HUES48 (cell line): Measurements from ENCODE around the gene CLMN.

Experiments
- H3K27ac ChIP-seq: one replicate; pipeline ENCODE4 v1.7.0; 2013; ENCODE audit warnings: low read depth, low read length, inconsistent platforms
- H3K27me3 ChIP-seq: 2 replicates; pipeline ENCODE4 v1.6.1; 2013; ENCODE audit warnings: mild to moderate bottlenecking, low read length; ENCODE audit not compliant: control insufficient read depth, insufficient read depth
- H3K36me3 ChIP-seq: 2 replicates; pipeline ENCODE4 v1.6.1; 2013; ENCODE audit warnings: low read length; ENCODE audit not compliant: control insufficient read depth, insufficient read depth
- H3K4me1 ChIP-seq: 2 replicates; pipeline ENCODE4 v1.6.1; 2013; ENCODE audit warnings: mild to moderate bottlenecking, low read length; ENCODE audit not compliant: control insufficient read depth, insufficient read depth
- H3K4me3 ChIP-seq: 2 replicates; pipeline ENCODE4 v1.5.1; 2013; ENCODE audit warnings: mild to moderate bottlenecking, low read depth, low read length
- H3K9ac ChIP-seq: 2 replicates; pipeline ENCODE4 v1.6.1; 2013; ENCODE audit warnings: mild to moderate bottlenecking, low read depth, low read length, moderate library complexity
- H3K9me3 ChIP-seq: 2 replicates; pipeline ENCODE4 v1.6.1; 2013; ENCODE audit warnings: low read length; ENCODE audit not compliant: control insufficient read depth, insufficient read depth

CLMN gene

GRCh38 chr14:95268350-95268749 lies 51.4 kb downstream of the CLMN start:
- Histone ChIP-seq H3K27me3 (no peaks in the 10 kb centered on the region), H3K4me3 (no peak overlapping the region), H3K9me3 (no peaks in the 10 kb centered on the region), H3K4me1 (peaks cover 6% of the 10 kb centered on the region; the same call in 1 of the 2 replicates), H3K9ac (no peak overlapping the region), H3K36me3 (no peaks in the 10 kb centered on the region), H3K27ac (no peak overlapping the region)

DNA sequence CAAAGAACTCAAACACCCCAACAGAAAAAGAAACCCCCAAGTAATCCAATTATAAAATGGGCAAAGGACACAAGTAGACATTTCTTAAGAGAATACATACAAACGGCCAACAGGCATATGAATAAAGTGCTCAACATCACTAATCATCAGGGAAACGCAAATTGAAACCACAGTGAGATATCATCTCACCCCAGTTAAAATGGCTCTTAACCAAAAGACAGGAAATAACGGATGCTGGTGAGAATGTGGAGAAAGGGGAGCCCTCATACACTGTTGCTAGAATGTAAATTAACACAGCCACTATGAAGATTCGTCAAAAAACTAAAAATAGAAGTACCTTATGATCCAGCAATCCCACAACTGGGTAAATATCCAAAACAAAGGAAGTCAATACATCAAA lies 52.4 kb downstream of the CLMN start:
- no peak overlapping the region for H3K4me3 ChIP-seq
- H3K9me3 ChIP-seq, result no peaks in the 10 kb centered on the region
- no peaks in the 10 kb centered on the region for H3K4me1 ChIP-seq
- no peak overlapping the region for H3K9ac ChIP-seq
- H3K27me3 ChIP-seq, result no peaks in the 10 kb centered on the region
- no peak overlapping the region for H3K27ac ChIP-seq
- no peaks in the 10 kb centered on the region for H3K36me3 ChIP-seq

GRCh38 chr14:95265106-95266094 lies 54.3 kb downstream of the CLMN start:
- Histone ChIP-seq H3K27ac (peak overlapping the region; percentile 52), H3K27me3 (no peaks in the 10 kb centered on the region), H3K4me3 (no peak overlapping the region), H3K4me1 (no peaks in the 10 kb centered on the region), H3K9ac (no peak overlapping the region), H3K9me3 (no peaks in the 10 kb centered on the region), H3K36me3 (no peaks in the 10 kb centered on the region)

GRCh38 chr14:95264271-95264973 lies 55.3 kb downstream of the CLMN start:
- no peaks in the 10 kb centered on the region for H3K27me3 ChIP-seq
- 0 out of 2 replicates have a peak, but pooled peaks cover 4% of the 10 kb centered on the region for H3K4me1 ChIP-seq
- no peaks in the 10 kb centered on the region for H3K9me3 ChIP-seq
- no peak overlapping the region for H3K27ac ChIP-seq
- no peak overlapping the region for H3K9ac ChIP-seq
- H3K4me3 ChIP-seq, result no peak overlapping the region
- H3K36me3 ChIP-seq, result no peaks in the 10 kb centered on the region

- H3K27me3 ChIP-seq, result no peaks in the 10 kb centered on the region
Observed at GRCh38 chr14:95263527-95264231, 56.0 kb downstream of the CLMN start.

DNA sequence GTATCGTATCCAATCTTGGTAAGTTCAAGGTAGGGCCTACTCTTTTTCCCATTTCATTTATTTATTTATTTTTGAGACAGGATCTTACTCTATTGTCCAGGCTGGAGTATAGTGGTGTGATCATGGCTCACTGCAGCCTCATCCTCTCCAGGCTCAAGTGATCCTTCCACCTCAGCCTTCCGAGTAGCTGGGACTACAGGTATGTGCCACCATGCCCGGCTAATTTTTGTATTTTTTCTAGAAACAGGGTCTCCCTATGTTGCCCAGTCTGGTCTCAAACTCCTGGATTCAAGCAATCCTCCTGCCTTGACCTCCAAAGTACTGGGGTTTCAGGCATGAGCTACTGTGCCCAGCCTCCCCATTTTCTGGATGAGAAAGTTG lies 57.2 kb downstream of the CLMN start:
- Histone ChIP-seq H3K27ac (no peak overlapping the region), H3K4me3 (no peak overlapping the region), H3K36me3 (no peaks in the 10 kb centered on the region), H3K9me3 (no peaks in the 10 kb centered on the region), H3K27me3 (no peaks in the 10 kb centered on the region), H3K4me1 (peaks cover 6% of the 10 kb centered on the region; the same call in 1 of the 2 replicates), H3K9ac (no peak overlapping the region)

More at GRCh38 chr14:95263527-95264231, 56.0 kb downstream of the CLMN start:
- H3K36me3 ChIP-seq, result no peaks in the 10 kb centered on the region
- 0 out of 2 replicates have a peak, but pooled peaks cover 4% of the 10 kb centered on the region for H3K4me1 ChIP-seq
- no peaks in the 10 kb centered on the region for H3K9me3 ChIP-seq
- no peak overlapping the region for H3K4me3 ChIP-seq
- no peak overlapping the region for H3K9ac ChIP-seq
- no peak overlapping the region for H3K27ac ChIP-seq

DNA sequence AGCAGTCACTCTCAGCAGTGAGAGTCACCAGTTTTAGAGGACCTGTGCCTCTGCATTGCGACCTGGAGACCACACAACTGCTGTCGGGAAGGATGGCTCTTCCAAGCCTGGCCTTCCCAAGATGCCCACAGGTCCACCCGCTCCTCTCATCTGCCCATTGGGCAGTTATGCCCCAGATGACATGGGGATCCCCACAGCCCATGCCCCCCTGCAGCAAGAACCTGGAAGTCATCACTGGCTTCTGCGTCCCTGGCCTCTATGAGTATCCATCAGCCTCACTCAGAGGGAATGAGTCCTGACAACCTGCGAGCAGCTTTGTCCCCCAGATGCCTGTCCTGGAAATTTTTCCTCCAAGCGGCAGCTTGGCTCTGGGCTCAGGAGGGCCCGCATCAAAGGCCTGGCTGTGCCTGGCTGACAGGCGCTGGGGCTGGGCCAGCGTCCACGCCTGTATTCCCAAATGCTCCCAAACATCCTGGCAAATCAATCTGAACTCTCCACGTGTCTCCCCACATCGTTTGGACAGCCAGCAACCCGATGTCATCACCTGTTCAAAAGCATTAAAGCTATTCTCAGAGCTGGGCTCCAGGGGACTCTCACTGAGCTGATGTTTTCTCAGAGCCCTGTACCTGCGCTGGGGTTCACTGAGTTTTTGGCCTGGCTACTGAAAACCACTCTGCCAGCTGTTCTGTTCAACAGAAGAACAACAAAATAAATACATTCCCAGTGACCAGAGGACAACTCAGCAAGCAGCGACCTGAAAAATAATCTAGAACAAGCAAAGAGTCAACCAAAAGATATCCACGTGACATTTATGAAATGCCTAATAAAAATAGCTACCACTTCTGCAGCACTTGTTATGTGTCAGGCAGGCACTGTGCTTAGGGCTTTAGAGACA lies 57.8 kb downstream of the CLMN start:
- H3K9ac ChIP-seq, result no peak overlapping the region
- H3K4me3 ChIP-seq, result no peak overlapping the region
- H3K4me1 ChIP-seq, result peaks cover 12% of the 10 kb centered on the region; the same call in 1 of the 2 replicates

DNA sequence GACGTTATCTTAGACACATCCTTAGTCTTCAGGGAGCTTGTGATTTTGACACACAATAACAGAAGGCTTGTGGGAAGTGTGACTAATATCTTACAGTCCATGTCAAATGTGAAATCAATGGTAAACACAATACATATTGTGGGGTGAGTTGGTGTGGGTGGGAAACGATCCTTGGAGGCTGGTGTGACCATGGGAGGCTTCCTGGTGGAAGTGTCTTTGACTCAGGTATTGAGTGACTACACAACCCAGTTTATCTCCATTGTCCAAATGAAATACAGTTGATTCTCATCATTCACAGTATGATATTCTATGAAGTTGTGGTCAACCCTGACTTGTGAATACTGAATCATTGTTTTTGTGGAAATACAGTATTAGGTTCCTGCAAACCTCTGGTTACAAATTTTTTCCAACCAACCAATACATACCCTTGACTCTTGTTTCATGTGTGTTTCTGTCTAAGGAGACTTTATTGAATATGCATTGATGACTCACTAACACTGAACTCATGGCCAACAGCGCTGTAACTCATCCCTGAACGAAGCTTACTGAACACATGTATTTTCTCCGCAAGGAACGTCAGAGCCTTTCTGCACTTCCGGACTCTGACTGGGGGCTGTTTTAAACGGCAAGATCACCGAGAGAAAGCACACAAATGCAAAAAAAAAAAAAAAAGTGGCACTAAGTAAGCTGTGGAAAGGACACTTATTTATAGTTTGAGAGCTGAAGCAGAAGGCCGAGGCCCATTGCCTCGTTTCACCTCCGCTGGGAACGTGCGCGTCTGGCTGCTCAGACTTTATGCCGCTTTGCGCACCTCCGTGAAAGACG lies 59.0 kb downstream of the CLMN start:
- Histone ChIP-seq H3K36me3 (no peaks in the 10 kb centered on the region), H3K27me3 (no peaks in the 10 kb centered on the region), H3K9ac (no peak overlapping the region), H3K4me3 (no peak overlapping the region), H3K4me1 (peaks cover 23% of the 10 kb centered on the region), H3K27ac (no peak overlapping the region), H3K9me3 (no peaks in the 10 kb centered on the region)

More for the DNA sequence above, 57.8 kb downstream of the CLMN start:
- no peaks in the 10 kb centered on the region for H3K9me3 ChIP-seq
- no peaks in the 10 kb centered on the region for H3K27me3 ChIP-seq
- H3K27ac ChIP-seq, result no peak overlapping the region
- no peaks in the 10 kb centered on the region for H3K36me3 ChIP-seq

DNA sequence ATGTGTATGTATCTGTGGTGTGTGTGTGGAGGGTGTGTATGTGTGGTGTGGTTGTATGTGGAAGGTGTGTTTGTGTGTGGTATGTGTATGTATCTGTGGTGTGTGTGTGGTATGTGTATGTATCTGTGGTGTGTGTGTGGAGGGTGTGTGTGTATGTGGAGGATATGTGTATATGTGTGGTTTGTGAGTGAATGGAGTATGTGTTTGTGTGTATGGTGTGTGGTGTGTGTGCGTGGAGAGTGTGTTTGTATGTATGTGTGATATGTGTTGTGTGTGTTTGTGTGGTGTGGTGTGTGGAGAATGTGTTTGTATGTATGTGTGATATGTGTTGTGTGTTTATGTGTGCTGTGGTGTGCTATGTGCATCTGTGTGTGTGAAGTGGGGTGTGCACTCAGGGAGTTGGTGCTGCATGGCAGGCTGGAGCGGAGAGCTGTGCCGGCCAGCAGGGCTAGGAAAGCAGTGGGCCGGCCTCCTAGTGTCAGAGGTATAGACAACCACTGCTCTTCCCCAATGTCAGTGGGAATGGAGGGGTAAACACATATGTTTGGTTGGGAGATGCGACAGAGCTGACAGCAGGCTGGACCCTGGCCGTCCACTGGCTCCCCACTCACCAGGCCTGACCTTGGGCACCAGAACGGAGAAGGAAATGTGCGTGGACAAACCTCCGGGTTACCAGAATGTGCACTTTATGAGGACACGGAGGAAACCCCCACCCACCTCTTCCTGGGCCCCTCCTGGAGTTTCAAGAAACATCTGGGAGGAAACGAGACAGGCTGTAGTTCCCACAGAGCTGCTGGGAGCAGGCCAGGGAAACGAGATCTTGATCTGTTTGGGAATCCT lies 60.7 kb downstream of the CLMN start:
- Histone ChIP-seq H3K4me1 (peaks cover 39% of the 10 kb centered on the region), H3K9me3 (no peaks in the 10 kb centered on the region), H3K9ac (no peak overlapping the region), H3K27me3 (no peaks in the 10 kb centered on the region), H3K27ac (no peak overlapping the region), H3K4me3 (no peak overlapping the region), H3K36me3 (no peaks in the 10 kb centered on the region)
